Coronary artery (tissue), 2 donors: ENCODE measurements around the gene ACP2.

Experiments
- DNase-seq: peaks from one replicate; pipeline ENCODE4 v3.0.0-alpha.2; 2017; ENCODE audit warnings: low spot score
- H3K27ac ChIP-seq, 2 donors: fragments of 200-600 bp; sonication (generic); one replicate each; pipeline ENCODE4 v1.5.1; 2016 to 2019
- H3K4me3 ChIP-seq: fragments of 200-600 bp; sonication (generic); 2 replicates; pipeline ENCODE4 v1.5.1; 2016; ENCODE audit warnings: mild to moderate bottlenecking, moderate library complexity
- CTCF ChIP-seq: fragments of 200-600 bp; sonication (generic); IDR thresholded peaks from one replicate; pipeline ENCODE4 v1.5.1; 2019; ENCODE audit warnings: antibody characterized with exemption

Gene ACP2

GRCh38 chr11:47248664-47249377 lies at the start of gene ACP2:
ACP2 (minus strand) TSS chr11:47248814; CDS start chr11:47248789, 25 bp downstream.
- Histone ChIP-seq H3K27ac (peak within 1 kb of the TSS; percentile 74 to 89), H3K4me3 (peak within 1 kb of the TSS; percentile 88)
- no peak for TF ChIP-seq CTCF
- peak; percentile 92 for DNase-seq

GRCh38 chr11:47296045-47296444 lies 47.4 kb upstream of the ACP2 start:
- TF ChIP-seq CTCF: no peak
- no peak for DNase-seq
- Histone ChIP-seq H3K27ac (no peak overlapping the region), H3K4me3 (no peak overlapping the region)

GRCh38 chr11:47295385-47295784 lies 46.8 kb upstream of the ACP2 start:
- DNase-seq: no peak
- Histone ChIP-seq H3K4me3 (no peak overlapping the region), H3K27ac (no peak overlapping the region)
- no peak for TF ChIP-seq CTCF

GRCh38 chr11:47289856-47290255 lies 41.2 kb upstream of the ACP2 start:
- Histone ChIP-seq H3K4me3 (no peak overlapping the region), H3K27ac (no peak overlapping the region)
- TF ChIP-seq CTCF: no peak
- no peak for DNase-seq

- TF ChIP-seq CTCF: no peak
- no peak overlapping the region for H3K4me3 ChIP-seq
- no peak overlapping the region for H3K27ac ChIP-seq
- no peak for DNase-seq
Observed at GRCh38 chr11:47288066-47288465, 39.5 kb upstream of the ACP2 start.

- no peak overlapping the region for H3K4me3 ChIP-seq
- TF ChIP-seq CTCF: no peak
- no peak for DNase-seq
- no peak overlapping the region for H3K27ac ChIP-seq
Observed at GRCh38 chr11:47285969-47286770, 37.6 kb upstream of the ACP2 start.
